GM18867 (cell line): ENCODE data around the gene DLX1.
"Not testable (repeated sequence)": the region's sequence is repeated elsewhere in the genome, so short reads cannot be mapped to it uniquely, and the experiment has no call there.

Experiments used
- ATAC-seq: cut with Tn5 transposase; IDR thresholded peaks from one replicate; pipeline ENCODE4 v1.9.1; 2021; ENCODE audit warnings: mild to moderate bottlenecking, moderate library complexity; ENCODE audit not compliant: unreplicated experiment

Gene DLX1

GRCh38 chr2:172063446-172063845, 21.9 kb upstream of the DLX1 start:
- ATAC-seq: no peak

GRCh38 chr2:172065111-172065510, 20.2 kb upstream of the DLX1 start:
- ATAC-seq: no peak

- no peak for ATAC-seq
These were observed 18.9 kb upstream of the DLX1 start for GRCh38 chr2:172066394-172066886.

- not testable (repeated sequence) for ATAC-seq
These were observed 17.4 kb upstream of the DLX1 start for GRCh38 chr2:172067905-172068304.

- no peak for ATAC-seq
These were observed 14.4 kb upstream of the DLX1 start for GRCh38 chr2:172070936-172071335.

- ATAC-seq: no peak
These were observed 13.0 kb upstream of the DLX1 start for GRCh38 chr2:172072303-172072702.

- no peak for ATAC-seq
These were observed 12.6 kb upstream of the DLX1 start for GRCh38 chr2:172072706-172073105.

- ATAC-seq: no peak
These were observed 11.8 kb upstream of the DLX1 start for GRCh38 chr2:172073518-172073917.

GRCh38 chr2:172074254-172074653, 11.1 kb upstream of the DLX1 start:
- ATAC-seq: no peak

- ATAC-seq: no peak
These were observed 5.9 kb upstream of the DLX1 start for GRCh38 chr2:172079416-172079815.

GRCh38 chr2:172079838-172080640, 5.3 kb upstream of the DLX1 start:
- ATAC-seq: no peak

GRCh38 chr2:172080641-172081220, 4.6 kb upstream of the DLX1 start:
- ATAC-seq: no peak

GRCh38 chr2:172081221-172082022, 3.9 kb upstream of the DLX1 start:
- ATAC-seq: no peak

- ATAC-seq: no peak
These were observed 3.0 kb upstream of the DLX1 start for GRCh38 chr2:172082105-172082943.

GRCh38 chr2:172082944-172083627, 2.2 kb upstream of the DLX1 start:
- no peak for ATAC-seq

- no peak for ATAC-seq
These were observed 1.5 kb upstream of the DLX1 start for GRCh38 chr2:172083628-172084394.

- no peak for ATAC-seq
These were observed 987 bp upstream of the DLX1 start for GRCh38 chr2:172084395-172084644.

GRCh38 chr2:172084645-172085459, 455 bp upstream of the DLX1 start:
- ATAC-seq: peak; percentile 92
